Measurements from ENCODE around the gene CACNA1A. TPM values are rescaled to one million over a fixed set of nuclear protein-coding genes. Genes with fewer than 3 reads are reported as not detected.
A peak's percentile ranks its signal among the peaks of the same experiment; 100 is the strongest.
"Not testable (repeated sequence)": the region's sequence is repeated elsewhere in the genome, so short reads cannot be mapped to it uniquely, and the experiment has no call there.

Gene CACNA1A
- total RNA-seq, 1 experiment from 2014 or later = not detected

DNA sequence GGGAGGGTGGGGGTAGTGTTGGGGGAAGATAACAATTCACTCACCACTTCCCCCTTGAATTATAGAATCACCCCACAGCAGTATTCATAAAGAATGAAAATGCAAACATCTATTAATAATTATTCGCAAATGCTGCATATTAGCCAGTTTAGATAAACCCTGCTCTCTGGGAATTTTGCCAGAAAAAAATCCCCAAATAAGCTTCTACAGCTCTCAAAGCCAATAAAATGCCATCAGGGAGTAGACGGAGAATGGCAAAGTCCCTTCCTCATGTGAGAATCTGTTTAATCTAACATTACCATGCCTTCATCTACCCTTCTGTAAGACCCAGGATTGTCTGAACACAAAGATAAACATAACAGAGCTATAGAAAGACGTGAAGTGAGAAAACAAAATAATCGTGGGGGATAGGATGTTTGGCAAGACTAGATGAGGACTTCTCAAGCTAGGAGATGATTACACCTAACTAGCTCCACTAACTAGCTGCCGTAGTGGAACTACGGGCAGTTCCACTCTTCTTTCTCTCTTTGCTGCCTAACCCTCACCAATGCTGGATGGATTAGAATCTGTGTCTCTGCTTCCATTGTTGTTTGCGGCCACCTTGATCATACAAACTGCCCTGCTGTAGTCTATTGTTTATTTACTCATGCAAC, 32.4 kb upstream of the CACNA1A start:
- H3K27ac Mint-ChIP-seq (ENCODE audit: low read depth, unreplicated experiment) = no peak overlapping the region
- TF ChIP-seq, protein P1, sequence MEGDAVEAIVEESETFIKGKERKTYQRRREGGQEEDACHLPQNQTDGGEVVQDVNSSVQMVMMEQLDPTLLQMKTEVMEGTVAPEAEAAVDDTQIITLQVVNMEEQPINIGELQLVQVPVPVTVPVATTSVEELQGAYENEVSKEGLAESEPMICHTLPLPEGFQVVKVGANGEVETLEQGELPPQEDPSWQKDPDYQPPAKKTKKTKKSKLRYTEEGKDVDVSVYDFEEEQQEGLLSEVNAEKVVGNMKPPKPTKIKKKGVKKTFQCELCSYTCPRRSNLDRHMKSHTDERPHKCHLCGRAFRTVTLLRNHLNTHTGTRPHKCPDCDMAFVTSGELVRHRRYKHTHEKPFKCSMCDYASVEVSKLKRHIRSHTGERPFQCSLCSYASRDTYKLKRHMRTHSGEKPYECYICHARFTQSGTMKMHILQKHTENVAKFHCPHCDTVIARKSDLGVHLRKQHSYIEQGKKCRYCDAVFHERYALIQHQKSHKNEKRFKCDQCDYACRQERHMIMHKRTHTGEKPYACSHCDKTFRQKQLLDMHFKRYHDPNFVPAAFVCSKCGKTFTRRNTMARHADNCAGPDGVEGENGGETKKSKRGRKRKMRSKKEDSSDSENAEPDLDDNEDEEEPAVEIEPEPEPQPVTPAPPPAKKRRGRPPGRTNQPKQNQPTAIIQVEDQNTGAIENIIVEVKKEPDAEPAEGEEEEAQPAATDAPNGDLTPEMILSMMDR (IDR thresholded peaks at IDR 0.05; ENCODE audit: unreplicated experiment) = no peak
- intact Hi-C loops (cut with micrococcal nuclease) = no loop called here
- H3K4me1 Mint-ChIP-seq (ENCODE audit: insufficient read depth, unreplicated experiment) = no peaks in the 10 kb centered on the region
- ChIA-PET POLR2A (no interaction called here), CTCF (no interaction called here)
- BruUV-seq (replicated peaks) = no TSS peak
- DNase-seq (ENCODE audit: unreplicated experiment) = no peak
- H3K4me3 Mint-ChIP-seq (ENCODE audit: unreplicated experiment) = no peak overlapping the region
- H3K27me3 Mint-ChIP-seq (ENCODE audit: insufficient read depth, unreplicated experiment) = peaks cover 45% of the 10 kb centered on the region
- H3K36me3 Mint-ChIP-seq (ENCODE audit: insufficient read depth, unreplicated experiment) = no peaks in the 10 kb centered on the region
- no peaks in the 10 kb centered on the region for H3K9me3 Mint-ChIP-seq (ENCODE audit: unreplicated experiment)

DNA sequence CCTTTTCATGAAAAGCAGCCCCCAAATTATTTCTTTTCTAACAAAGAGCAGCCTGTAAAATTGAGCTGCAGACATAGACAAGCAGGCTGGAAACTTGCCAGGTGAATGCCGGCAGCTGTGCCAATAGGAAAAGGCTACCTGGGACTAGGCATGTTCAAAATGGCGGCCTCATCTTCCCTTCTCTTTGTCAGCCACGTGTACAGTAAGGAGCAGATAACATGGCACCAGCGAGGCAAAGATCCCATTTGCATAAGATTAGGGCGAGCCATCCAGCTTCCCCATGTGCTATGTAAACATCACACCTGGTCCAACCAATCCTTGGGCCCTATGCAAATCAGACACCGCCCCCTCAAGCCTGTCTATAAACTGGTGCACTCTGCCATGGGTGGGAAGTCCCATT, 31.2 kb upstream of the CACNA1A start:
- CTCF ChIA-PET = interaction anchor here (0.6 to 0.8 kb wide), 2 partner anchors 10 to 183 kb away, joined by 3 read pairs; no protein-coding TSS in a partner anchor
- intact Hi-C loops (cut with micrococcal nuclease) = no loop called here
- POLR2A ChIA-PET = no interaction called here
- Mint-ChIP-seq H3K4me1 (ENCODE audit: insufficient read depth, unreplicated experiment) (no peaks in the 10 kb centered on the region), H3K4me3 (ENCODE audit: unreplicated experiment) (no peak overlapping the region), H3K27ac (ENCODE audit: low read depth, unreplicated experiment) (no peak overlapping the region), H3K27me3 (ENCODE audit: insufficient read depth, unreplicated experiment) (peaks cover 41% of the 10 kb centered on the region), H3K9me3 (ENCODE audit: unreplicated experiment) (no peaks in the 10 kb centered on the region), H3K36me3 (ENCODE audit: insufficient read depth, unreplicated experiment) (no peaks in the 10 kb centered on the region)
- TF ChIP-seq, protein P1 (IDR thresholded peaks at IDR 0.05; ENCODE audit: unreplicated experiment) = no peak
- no TSS peak for BruUV-seq (replicated peaks)
- peak; percentile 4 for DNase-seq (ENCODE audit: unreplicated experiment)

DNA sequence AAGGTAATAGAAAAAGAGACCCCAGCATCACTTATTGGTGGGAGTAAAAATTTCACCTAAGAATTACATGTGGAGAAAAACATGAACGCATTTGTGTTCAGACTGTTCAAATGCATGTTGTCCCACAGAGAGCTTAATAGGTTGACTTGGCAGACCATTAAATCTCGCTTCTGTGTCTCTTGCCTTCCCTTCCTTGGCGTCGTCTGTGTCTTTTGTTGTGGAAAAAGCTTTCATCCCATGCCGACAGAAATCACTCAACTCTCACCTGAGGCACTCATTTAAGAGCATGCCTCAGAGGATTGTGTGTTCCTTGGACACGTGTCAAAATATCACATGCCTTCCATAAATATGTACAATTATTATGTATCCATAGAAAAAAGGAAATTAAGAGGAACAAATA, 24.4 kb upstream of the CACNA1A start:
- Mint-ChIP-seq H3K4me1 (ENCODE audit: insufficient read depth, unreplicated experiment) (no peaks in the 10 kb centered on the region), H3K27me3 (ENCODE audit: insufficient read depth, unreplicated experiment) (peaks cover 27% of the 10 kb centered on the region), H3K9me3 (ENCODE audit: unreplicated experiment) (peaks cover 8% of the 10 kb centered on the region), H3K4me3 (ENCODE audit: unreplicated experiment) (no peak overlapping the region), H3K27ac (ENCODE audit: low read depth, unreplicated experiment) (no peak overlapping the region), H3K36me3 (ENCODE audit: insufficient read depth, unreplicated experiment) (no peaks in the 10 kb centered on the region)
- no peak for DNase-seq (ENCODE audit: unreplicated experiment)
- TF ChIP-seq, protein P1 (IDR thresholded peaks at IDR 0.05; ENCODE audit: unreplicated experiment) = no peak
- intact Hi-C loops (cut with micrococcal nuclease) = no loop called here
- BruUV-seq (replicated peaks) = no TSS peak
- CTCF ChIA-PET = no interaction called here
- POLR2A ChIA-PET = no interaction called here

DNA sequence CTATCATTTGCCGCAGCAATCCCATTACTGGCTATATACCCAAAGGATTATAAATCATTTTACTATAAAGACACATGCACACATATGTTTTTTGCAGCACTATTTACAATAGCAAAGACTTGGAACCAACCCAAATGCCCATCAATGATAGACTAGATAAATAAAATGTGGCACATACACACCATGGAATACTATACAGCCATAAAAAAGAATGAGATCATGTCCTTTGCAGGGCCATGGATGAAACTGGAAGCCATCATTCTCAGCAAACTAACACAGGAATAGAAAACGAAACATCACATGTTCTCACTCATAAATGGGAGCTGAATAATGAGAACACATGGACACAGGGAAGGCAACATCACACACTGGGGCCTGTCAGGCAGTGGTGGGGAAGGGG, 23.4 kb upstream of the CACNA1A start:
- H3K36me3 Mint-ChIP-seq (ENCODE audit: insufficient read depth, unreplicated experiment); H3K9me3 Mint-ChIP-seq (ENCODE audit: unreplicated experiment); POLR2A ChIA-PET; BruUV-seq (replicated peaks); H3K4me3 Mint-ChIP-seq (ENCODE audit: unreplicated experiment); H3K4me1 Mint-ChIP-seq (ENCODE audit: insufficient read depth, unreplicated experiment); DNase-seq (ENCODE audit: unreplicated experiment); CTCF ChIA-PET; intact Hi-C loops (cut with micrococcal nuclease); H3K27ac Mint-ChIP-seq (ENCODE audit: low read depth, unreplicated experiment): not testable (repeated sequence)
- peaks cover 25% of the 10 kb centered on the region for H3K27me3 Mint-ChIP-seq (ENCODE audit: insufficient read depth, unreplicated experiment)

DNA sequence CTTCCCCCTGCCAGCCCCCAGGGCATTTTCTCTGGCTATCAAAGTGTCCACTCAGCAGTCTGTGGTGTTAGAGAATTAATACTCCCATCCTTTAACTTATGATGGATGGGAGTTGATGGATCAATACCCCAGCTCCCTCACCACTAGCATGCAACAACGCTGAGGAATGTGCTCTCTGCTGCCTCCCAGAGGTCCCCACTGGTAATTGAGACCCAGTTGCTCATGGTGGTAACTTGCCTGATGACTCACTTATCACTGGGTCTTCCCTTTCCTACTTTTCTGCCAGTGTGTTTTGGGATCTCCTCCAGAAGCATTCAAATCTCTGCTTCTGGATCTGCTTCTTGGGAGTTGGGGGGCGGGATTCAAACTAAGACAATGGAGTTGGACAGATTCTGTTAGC, 20.3 kb upstream of the CACNA1A start:
- no peaks in the 10 kb centered on the region for H3K4me1 Mint-ChIP-seq (ENCODE audit: insufficient read depth, unreplicated experiment)
- intact Hi-C loops (cut with micrococcal nuclease) = no loop called here
- TF ChIP-seq, protein P1 (IDR thresholded peaks at IDR 0.05; ENCODE audit: unreplicated experiment) = peak; percentile 32
- BruUV-seq (replicated peaks) = no TSS peak
- H3K36me3 Mint-ChIP-seq (ENCODE audit: insufficient read depth, unreplicated experiment) = no peaks in the 10 kb centered on the region
- POLR2A ChIA-PET = no interaction called here
- H3K9me3 Mint-ChIP-seq (ENCODE audit: unreplicated experiment) = peaks cover 8% of the 10 kb centered on the region
- CTCF ChIA-PET = no interaction called here
- H3K27ac Mint-ChIP-seq (ENCODE audit: low read depth, unreplicated experiment) = no peak overlapping the region
- peak; percentile 16 for DNase-seq (ENCODE audit: unreplicated experiment)
- H3K27me3 Mint-ChIP-seq (ENCODE audit: insufficient read depth, unreplicated experiment) = peaks cover 12% of the 10 kb centered on the region
- H3K4me3 Mint-ChIP-seq (ENCODE audit: unreplicated experiment) = no peak overlapping the region

Data from MCF 10A (cell line).